Prostate gland (tissue), 2 donors: ENCODE measurements around the gene PRAC2.

ENCODE experiments used
- CTCF ChIP-seq, 4 experiments: fragments of 200-600 bp in 2 of 4; fragments of 450-650 bp in 2 of 4; sonication (generic) in 2 of 4; IDR thresholded peaks; 1 replicate in 3 of 4; 2 replicates in 1 of 4; pipeline ENCODE4 v1.5.1; 2016 to 2019; ENCODE audit warnings: antibody characterized with exemption in 4 of 4, mild to moderate bottlenecking in 2 of 4, moderate library complexity in 2 of 4
- POLR2A ChIP-seq: fragments of 450-650 bp; IDR thresholded peaks from one replicate; pipeline ENCODE4 v1.6.1; 2016; ENCODE audit warnings: antibody characterized with exemption, mild to moderate bottlenecking
- POLR2AphosphoS5 ChIP-seq: sonication (generic); formaldehyde crosslinking; IDR thresholded peaks from one replicate; pipeline ENCODE4 v1.6.1; 2017; ENCODE audit warnings: antibody characterized with exemption

DNA sequence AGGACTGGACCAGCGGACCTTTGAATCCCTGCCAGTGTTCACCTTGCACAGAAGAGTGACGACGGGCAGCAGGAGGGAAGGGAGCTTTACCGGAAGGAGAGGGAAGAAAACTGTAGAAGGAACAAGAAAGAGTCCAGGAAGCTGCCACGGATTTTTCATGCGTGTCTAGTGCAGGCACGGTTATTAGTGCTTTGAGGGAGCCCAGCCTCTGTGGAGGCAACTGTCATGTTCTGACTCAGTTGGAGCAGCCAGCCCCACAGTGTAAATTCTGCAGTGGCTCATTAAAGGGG lies 12.0 kb downstream of the PRAC2 start:
- TF ChIP-seq CTCF (IDR thresholded peaks at IDR 0.05), result no peak
- TF ChIP-seq POLR2A, result peak; percentile 50
- TF ChIP-seq POLR2AphosphoS5, result peak; percentile 11
